IPS-NIHi7 (cell line): ENCODE results near the gene ZNF526.
A peak's percentile ranks its signal among the peaks of the same experiment; 100 is the strongest.
"Not testable (repeated sequence)": the region's sequence is repeated elsewhere in the genome, so short reads cannot be mapped to it uniquely, and the experiment has no call there.

ENCODE experiments used
- DNase-seq: peaks from one replicate; pipeline ENCODE4 v3.0.0; 2012; ENCODE audit warnings: mixed read lengths; ENCODE audit errors: extremely low spot score

ZNF526 gene

DNA sequence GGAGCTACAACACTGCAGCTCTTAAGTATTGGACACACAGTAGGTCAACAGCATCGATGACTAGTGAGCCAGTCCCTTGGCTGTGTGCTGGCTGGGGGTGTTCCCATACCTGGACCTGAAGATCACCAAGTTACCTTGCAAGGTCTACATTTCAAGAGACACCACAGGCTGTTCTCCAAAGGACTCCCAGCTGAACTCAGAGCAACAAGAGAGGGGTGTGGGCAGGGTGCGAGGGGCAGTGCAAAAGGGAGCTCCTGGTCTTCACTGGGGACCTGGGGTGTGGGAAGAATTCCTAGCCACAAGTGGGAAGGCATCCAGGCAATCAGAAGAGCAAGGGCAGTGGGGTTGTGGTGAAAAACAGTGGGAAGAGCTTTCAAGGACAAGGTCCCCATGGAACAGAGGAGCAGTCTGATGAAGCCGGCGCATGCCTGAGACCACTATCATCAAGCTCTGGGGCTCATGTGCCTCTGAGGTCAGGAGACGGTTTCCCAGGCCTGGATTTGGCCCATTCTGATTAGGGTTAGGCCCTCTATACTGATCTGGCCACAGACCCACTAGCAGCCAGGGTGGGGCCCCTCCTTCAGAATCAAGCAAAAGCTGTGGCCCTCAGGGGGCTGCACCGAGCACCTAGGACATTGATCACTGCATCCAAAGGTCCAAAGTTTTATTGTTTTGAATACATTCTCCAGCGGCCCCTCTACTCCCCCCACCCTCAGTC lies 27.0 kb downstream of the ZNF526 start:
- DNase-seq, result no peak

- no peak for DNase-seq
Measured at GRCh38 chr19:42247640-42248199, 27.6 kb downstream of the ZNF526 start.

GRCh38 chr19:42248270-42249148 lies 28.4 kb downstream of the ZNF526 start:
- DNase-seq, result no peak

- DNase-seq, result no peak
Measured at GRCh38 chr19:42249149-42249750, 29.1 kb downstream of the ZNF526 start.

DNA sequence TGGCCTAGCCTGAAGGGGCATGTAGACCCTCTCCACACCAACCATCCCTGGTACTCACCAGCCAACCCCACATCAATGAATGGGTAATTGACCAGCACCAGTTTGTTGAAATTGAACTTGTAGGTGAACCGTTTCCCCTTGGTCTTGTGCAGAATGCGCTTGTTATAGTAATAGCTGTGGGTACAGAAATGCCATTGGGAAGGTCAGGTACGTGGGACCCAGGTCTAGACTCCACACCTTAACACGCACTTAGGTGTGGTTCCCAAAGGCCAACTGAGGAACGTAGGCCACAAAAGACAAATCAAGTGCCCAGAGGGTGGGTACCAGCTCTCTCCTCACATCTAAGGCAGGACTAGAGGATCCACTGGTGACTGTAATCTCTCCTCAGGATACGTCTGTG lies 29.7 kb downstream of the ZNF526 start:
- no peak for DNase-seq

DNA sequence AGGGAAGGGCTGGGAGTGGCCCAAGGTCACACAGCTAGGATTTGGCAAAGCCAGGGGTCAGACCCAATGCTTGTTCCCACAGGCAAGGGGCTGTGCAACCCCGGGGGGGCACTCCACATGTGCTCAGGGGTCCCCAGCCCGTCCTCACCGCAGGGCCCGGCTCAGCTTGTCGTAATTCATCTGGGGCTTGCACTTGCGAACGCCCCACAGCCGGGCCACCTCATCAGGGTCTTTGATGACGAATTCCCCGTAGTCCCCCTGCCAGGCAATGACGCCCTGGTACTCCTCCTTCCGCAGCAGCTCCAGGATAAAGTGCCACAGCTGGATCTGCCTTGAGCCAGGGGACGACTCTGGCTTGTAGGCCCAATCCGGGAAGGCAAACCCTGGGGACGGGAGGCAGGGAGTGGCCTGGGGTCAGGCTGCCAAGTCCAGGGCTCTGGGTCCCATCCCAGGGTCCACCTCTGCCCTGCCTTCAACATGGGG lies 30.1 kb downstream of the ZNF526 start:
- no peak for DNase-seq

DNA sequence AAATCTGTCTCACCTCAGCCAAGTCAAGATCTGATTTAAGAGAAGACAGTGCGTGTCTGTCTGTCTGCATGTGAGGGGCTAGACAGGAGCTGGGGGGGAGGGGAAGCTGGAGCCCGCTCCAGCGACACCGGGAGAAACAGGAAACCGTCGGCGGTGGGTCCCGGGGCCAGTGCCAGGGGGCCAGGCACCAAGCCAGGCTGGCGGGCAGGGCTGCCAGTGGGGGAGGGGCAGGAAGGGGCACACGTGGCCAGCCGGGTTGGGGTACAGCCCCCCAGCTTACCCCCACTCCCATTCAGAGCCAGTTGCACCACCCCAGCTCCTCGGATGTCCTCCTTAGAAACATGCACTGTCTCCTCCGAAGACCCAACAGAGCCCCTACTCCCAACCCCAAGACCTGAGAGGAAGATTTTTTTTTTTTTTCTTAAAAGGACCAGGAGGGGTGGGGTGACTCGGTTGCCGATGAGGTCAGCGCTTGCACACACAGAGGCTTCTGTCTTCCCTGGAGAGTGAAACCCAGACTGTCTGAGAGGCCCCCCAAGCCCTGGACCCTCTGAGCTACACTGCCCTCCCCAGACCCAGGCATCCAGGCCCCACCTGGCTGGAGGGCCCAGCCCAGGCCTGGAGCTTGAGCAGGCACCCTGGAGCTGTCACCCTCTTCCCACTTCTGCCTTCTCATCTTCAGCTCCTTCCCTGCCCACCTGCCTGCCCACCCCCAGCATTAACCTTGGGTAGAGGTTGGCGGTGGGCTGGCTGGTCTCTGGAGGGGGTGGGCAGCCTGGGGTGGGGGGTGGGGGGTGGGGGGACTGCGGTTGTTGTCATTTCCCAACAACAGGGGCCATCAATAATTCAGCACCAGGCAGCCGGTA lies 30.8 kb downstream of the ZNF526 start:
- DNase-seq, result no peak

- no peak for DNase-seq
Measured at GRCh38 chr19:42251572-42252358, 31.7 kb downstream of the ZNF526 start.

- DNase-seq, result no peak
Measured at GRCh38 chr19:42252365-42253244, 32.5 kb downstream of the ZNF526 start.

- peak; percentile 68 for DNase-seq
Measured at GRCh38 chr19:42253245-42254088, 33.4 kb downstream of the ZNF526 start.

DNA sequence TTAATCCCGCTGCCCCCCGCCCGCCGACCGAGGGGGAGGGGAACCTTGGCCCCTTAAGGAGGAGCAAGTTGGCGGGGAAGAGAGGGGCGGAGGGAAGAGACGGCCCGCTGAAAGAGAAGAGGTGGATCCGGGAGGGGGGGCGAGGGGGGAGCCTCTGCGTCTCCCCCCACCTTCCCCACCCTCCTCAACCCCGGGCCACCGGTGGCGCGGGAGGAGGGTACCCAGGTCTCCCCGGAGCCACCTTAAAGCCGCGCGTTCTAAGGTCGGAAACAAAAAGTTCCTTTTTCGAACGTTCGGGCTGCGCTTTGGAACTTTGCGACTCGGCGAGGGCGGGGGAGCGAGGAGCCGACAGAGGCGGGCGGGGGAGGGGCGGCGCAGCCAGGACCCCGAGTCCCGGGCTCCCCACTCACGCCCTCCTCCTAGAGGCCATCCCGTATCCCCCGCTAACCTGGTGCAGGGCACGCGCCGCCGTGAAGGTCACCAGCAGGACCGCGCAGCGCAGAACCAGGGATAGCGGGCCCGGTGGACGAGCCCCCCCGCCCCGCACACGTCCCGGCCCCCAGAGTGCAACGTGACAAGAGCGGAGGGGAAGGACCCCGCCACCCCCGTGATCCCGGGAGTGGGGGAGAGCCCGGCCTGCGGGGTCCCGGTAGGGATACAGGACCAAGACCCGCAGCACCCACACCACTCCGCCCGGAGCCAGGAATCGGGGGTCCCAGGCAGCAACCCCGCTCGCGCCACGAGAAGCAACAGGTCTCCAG lies 34.2 kb downstream of the ZNF526 start:
- peak; percentile 46 for DNase-seq

GRCh38 chr19:42254850-42255765 lies 35.0 kb downstream of the ZNF526 start, which contains the start of gene ERF:
Gene ERF (minus strand): TSS chr19:42255128. CDS start chr19:42254999, 129 bp downstream.
- DNase-seq, result peak; percentile 83

GRCh38 chr19:42255766-42256745 lies 35.9 kb downstream of the ZNF526 start:
- peak; percentile 35 for DNase-seq

- not testable (repeated sequence) for DNase-seq
Measured at GRCh38 chr19:42257842-42258241, 37.7 kb downstream of the ZNF526 start.

DNA sequence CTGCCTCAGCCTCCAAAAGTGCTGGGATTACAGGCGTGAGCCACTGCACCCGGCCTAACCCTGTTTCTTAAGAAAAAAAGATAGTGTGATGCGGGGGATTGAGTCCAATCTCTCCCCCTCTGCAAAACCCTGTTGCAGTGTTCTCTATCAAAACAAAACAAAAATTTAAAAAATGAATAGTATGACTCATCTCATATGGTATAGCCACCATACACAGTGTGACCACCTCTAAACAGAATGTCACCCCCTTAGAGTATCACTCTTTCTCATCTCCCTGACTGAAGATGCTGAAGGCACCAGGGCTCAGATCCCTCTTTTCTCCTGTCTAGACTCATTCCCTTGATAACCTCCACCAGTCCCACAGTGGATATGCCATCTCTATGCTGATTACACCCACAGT lies 41.7 kb downstream of the ZNF526 start:
- no peak for DNase-seq
